Measurements from ENCODE around the gene EVL.
"Not testable (repeated sequence)": the region's sequence is repeated elsewhere in the genome, so short reads cannot be mapped to it uniquely, and the experiment has no call there.

Gene EVL

DNA sequence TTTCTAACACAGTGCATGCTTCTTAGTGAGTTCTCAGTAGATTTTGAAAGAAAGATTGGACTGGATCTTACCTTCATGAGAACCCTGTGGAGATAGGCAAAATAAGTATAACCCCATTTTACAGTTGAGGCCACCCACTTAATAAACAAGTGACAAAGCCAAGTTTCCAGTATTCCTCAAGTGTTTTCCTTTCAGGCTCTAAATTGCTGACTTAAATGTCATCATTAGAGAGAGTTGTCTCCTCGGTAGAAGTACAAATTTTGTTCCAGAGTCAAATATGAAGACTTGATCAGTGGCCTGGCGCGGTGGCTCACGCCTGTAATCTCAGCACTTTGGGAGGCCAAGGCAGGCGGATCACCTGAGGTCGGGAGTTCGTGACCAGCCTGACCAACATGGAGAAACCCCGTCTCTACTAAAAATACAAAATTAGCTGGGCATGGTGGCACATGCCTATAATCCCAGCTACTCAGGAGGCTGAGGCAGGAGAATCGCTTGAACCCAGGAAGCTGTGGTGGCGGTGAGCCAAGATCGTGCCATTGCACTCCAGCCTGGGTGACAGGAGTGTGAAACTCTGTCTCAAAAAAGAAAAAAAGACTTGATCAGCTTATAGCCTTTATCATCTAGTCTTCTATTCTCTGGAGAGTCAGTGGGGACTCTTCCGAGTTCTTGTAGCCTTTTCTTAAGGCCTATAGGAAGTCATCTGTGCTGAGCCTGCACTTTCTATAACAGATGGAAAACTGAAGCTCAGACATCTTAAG, 708 bp upstream of the EVL start:
- H3K27ac ChIP-seq; DNase-seq (ENCODE audit: low read depth, low spot score): not testable (repeated sequence)

- H3K27ac ChIP-seq = no peak overlapping the region
- DNase-seq (ENCODE audit: low read depth, low spot score) = no peak
Observed at GRCh38 chr14:100065942-100066574, 836 bp downstream of the EVL start.

- H3K27ac ChIP-seq = no peak overlapping the region
- DNase-seq (ENCODE audit: low read depth, low spot score) = no peak
Observed at GRCh38 chr14:100066962-100067361, 1.7 kb downstream of the EVL start.

DNA sequence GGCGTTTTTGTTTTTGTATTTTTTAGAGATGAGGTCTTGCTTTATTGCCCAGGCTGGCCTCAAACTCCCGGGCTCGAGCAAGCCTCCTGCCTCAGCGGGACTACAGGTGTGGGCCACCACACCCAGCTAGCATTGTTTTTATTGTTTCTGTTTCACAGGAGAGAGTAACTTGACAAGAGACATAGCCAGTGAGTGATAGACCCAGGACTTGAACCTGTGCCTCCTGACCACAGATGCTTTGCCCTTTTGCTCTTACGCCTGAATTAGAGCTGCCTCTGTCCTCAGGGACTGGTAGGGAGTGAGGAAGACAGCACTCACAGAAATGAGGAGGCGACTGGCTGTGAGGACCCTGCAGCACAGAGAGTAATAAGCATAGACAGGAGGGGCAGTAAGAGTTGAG, 2.3 kb downstream of the EVL start:
- DNase-seq (ENCODE audit: low read depth, low spot score) = no peak
- peak overlapping the region; percentile 54 for H3K27ac ChIP-seq

DNA sequence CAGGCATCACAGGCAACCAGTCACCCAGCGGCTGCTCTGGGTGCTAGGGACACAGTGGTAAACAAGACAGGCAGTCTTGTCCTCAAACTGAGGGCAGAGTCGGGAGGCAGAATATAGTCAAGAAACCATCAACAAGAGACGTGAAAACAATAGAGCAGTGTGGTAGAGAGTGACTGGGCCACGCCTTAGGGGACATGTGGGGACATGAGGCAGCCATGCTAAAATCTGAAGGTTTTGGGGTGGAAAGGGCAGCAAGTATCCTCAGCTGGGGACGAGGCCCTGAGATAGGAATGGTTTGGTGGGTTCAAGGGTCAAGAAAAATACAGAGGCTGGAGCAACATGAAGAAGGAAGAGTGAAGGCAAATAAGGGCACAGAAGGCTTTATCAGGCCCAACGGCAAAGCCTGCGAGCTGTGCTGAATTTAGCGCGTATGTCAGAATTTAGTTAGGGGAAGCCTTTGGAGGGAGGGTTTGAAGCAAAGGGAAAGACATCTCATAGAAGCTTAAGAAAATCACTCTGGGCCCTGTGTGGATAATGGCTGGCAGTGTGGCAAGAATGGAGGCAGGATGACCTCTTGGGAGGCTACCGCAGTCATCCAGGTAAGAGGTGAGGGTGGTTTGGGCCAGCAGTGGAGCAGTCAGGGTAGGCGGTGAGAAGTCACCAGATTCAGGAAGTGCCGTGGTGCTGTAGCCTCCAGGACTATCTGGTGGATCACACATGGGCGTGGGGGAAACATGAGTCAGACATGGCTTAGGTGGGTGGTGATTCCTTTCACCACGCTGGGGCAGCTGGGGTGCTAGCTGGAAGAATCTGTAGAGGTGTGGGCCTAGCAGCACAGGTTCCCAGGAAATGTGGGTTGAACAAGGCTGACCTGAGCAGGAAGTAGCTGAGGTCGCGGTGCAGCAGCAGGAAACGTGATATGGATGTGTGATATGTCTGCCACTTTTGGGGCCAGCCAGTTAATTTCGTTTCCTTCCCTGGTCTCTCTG, 3.0 kb downstream of the EVL start:
- DNase-seq (ENCODE audit: low read depth, low spot score) = peak; percentile 73
- peak overlapping the region; percentile 54 for H3K27ac ChIP-seq

GRCh38 chr14:100069161-100069800, 4.1 kb downstream of the EVL start:
- DNase-seq (ENCODE audit: low read depth, low spot score) = no peak
- H3K27ac ChIP-seq = peak overlapping the region; percentile 54

- DNase-seq (ENCODE audit: low read depth, low spot score) = no peak
- no peak overlapping the region for H3K27ac ChIP-seq
Observed at GRCh38 chr14:100070310-100070709, 5.1 kb downstream of the EVL start.

- no peak overlapping the region for H3K27ac ChIP-seq
- no peak for DNase-seq (ENCODE audit: low read depth, low spot score)
Observed at GRCh38 chr14:100071545-100071944, 6.3 kb downstream of the EVL start.

- H3K27ac ChIP-seq = no peak overlapping the region
- no peak for DNase-seq (ENCODE audit: low read depth, low spot score)
Observed at GRCh38 chr14:100072783-100073346, 7.6 kb downstream of the EVL start.

DNA sequence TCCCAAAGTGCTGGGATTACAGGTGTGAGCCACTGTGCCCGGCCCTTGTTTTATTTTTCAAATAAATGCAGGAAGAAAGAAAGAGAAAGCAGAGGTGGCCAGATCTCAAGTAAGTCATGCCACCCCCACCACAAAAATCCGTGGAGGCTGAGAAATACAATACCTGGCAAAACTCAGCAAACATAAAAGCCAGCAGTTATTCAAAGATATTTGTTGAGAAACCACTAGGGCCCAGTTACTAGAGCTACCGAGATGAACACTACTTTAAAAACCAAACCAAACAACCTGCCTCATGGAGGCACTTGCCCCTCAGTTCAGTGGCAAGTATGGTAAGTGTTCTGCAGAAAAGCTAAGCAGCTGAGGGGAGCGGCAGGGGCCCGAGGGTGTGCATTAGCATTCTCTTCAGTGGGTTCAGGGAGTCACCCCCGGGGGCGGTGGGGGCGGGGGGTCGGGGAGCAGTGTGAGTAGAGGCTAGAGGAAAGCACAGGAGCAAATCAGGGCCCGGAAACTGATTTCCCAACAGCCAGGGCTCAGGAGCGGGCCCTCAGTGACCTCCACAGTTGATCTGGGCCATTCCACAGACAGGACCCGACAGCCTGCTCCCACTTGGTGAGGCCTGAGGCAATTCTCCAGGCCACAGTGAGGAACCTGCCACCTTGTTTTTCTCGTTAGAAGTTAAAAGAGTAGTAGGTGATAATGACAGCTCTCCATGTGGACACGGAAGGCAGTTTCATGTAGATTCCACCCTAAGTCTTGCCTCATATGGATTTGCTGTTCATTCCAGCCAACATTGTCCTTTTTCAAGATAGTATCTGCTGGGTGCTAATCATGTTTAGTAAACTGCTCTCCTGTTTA, 8.6 kb downstream of the EVL start:
- DNase-seq (ENCODE audit: low read depth, low spot score) = no peak

GRCh38 chr14:100074431-100075100, 9.3 kb downstream of the EVL start:
- no peak overlapping the region for H3K27ac ChIP-seq
- no peak for DNase-seq (ENCODE audit: low read depth, low spot score)

More for the DNA sequence above, 8.6 kb downstream of the EVL start:
- no peak overlapping the region for H3K27ac ChIP-seq

DNA sequence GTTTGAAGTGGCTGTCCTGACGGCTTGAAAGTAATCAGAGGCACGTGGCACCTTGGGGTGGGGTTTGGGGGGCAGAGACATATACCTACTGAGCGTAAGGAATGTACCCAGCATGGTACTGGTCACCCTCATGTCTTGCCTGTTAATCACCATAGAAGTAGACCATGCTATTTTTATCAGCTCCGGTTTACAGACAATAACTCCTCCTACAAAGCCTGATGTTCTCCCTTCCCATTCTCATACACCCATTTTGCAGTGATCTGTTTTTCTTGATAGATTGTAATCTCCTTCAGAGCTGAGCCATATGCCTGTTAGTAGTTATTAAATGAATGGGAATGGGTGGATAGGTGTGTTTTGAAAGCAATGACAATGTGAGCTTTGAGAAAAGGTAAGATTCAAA, 10.5 kb downstream of the EVL start:
- DNase-seq (ENCODE audit: low read depth, low spot score) = no peak
- no peak overlapping the region for H3K27ac ChIP-seq

DNA sequence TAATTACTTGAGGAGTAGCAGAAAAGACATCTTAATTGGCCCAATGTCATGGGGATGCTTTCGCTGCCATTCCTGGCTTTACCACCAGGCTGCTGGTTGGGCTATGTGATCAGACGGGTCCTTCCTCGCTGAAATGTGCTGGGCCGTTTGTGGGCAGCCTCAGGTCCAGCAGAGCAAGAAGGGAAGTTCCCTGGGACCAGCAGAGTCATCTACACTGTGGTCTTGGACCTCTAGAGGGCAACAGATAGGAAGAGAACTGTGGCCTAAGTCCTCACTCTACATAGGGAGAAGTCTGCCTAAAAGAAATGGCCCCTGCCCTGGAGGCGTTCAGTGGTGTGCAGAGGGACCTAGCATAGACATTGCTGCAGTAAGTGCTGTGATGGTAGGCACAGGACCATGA, 10.9 kb downstream of the EVL start:
- no peak overlapping the region for H3K27ac ChIP-seq

DNA sequence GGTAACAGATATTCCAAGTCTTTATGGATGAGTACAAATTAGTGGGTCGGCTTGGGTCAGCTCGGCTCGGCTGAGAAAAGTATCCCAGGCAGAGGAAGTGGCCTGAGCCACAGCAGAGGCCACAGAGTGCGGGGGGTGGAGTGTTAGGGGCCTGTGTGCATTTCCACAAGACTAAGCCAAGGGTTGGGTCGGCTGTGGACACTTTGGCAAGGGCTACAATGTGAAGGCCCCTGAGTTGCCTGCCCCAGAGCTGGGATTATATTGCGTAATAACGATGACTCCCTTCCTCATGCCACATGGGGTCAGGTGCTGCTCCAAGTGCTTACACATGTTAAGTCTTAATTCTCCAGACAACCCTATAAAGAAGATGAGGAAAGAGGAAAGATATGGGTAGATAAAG, 11.4 kb downstream of the EVL start:
- no peak overlapping the region for H3K27ac ChIP-seq
- DNase-seq (ENCODE audit: low read depth, low spot score) = no peak

More for the DNA sequence above, 10.9 kb downstream of the EVL start:
- no peak for DNase-seq (ENCODE audit: low read depth, low spot score)

- no peak for DNase-seq (ENCODE audit: low read depth, low spot score)
- H3K27ac ChIP-seq = no peak overlapping the region
Observed at GRCh38 chr14:100077441-100077840, 12.2 kb downstream of the EVL start.

DNA sequence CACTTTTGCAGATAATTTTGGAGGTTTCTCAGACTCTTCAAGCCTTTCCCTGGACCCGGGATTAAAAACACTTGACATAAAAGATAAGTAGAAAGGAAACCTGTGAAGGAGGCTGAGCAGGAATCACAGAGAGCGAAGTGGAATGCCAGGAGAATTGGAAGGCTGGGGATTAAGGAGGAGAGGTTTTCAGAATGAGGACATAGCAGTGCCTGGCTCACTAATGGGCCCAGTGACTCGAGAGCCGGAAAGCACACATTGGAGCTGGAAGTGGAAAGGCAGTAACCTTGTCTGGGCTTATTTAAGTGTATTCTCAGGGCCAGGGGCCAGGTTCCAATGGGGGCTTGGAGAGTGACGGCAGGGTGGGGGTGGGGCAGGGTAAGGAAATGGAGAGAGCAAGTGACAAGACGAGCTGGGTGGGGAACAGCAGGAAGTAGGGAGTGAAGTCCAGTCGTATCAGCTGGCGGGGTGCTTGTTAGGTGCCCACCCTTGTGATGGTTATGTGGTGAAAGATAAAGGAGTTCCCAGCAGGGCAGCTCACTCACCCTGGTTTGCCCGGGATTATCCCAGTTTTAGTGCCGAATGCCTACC, 13.1 kb downstream of the EVL start:
- DNase-seq (ENCODE audit: low read depth, low spot score) = no peak
- H3K27ac ChIP-seq = no peak overlapping the region

DNA sequence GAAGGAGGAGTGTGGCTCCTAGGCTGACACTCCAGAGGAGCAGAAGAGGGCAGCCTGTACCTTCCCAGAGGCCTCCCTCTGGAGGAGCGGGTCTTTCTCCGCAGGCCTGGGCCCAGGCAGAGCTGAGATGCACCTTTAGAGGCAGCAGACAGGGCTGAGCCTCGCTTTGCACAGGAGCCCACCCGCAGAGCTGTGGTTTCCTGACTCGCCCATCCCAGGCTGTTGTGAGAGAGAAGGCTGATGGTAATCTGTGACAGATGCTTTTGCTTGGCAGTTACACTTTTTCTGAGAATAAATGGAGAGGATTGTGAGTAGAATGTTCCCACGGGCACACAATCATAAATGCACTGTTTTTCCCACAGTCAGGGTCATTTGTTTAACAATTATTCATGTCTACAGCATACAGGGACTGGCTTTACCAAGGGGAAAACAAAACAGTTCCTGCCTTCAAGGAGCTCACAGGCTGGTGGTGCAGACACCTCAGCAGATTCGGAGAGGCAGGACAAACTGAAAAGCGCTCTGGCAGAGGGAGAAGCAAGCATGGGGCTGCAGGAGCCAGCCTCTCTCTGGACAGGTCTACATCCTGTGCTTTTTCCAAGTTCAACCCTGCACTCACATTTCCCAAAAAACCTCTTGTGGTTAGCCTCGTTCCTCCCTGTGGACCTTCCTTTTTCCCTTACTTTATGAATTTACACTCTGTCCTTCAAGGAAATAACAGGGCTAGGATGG, 13.9 kb downstream of the EVL start:
- no peak for DNase-seq (ENCODE audit: low read depth, low spot score)
- no peak overlapping the region for H3K27ac ChIP-seq

GRCh38 chr14:100079726-100080005, 14.4 kb downstream of the EVL start:
- H3K27ac ChIP-seq = no peak overlapping the region
- DNase-seq (ENCODE audit: low read depth, low spot score) = no peak

Data from epithelial cell of prostate (primary cell).